Neural cell (in vitro differentiated cells): ENCODE results near the gene LYG1.

ENCODE experiments used
- CTCF ChIP-seq: fragments of 450-650 bp; IDR thresholded peaks from 2 replicates; pipeline ENCODE4 v1.5.1; 2014; ENCODE audit warnings: antibody characterized with exemption, mild to moderate bottlenecking, moderate library complexity; ENCODE audit not compliant: poor library complexity, severe bottlenecking
- EP300 ChIP-seq: fragments of 450-650 bp; conservative IDR thresholded peaks from 2 replicates; pipeline ENCODE4 v1.6.1; 2014; ENCODE audit warnings: antibody characterized with exemption, mild to moderate bottlenecking, moderate library complexity; ENCODE audit not compliant: poor library complexity, severe bottlenecking
- EZH2 ChIP-seq: fragments of 200-600, 300-800 bp; shearing (Covaris generic), sonication (generic); IDR thresholded peaks from 2 replicates; pipeline ENCODE4 v1.6.1; 2014; ENCODE audit warnings: antibody characterized with exemption, low read length, borderline replicate concordance, mild to moderate bottlenecking; ENCODE audit not compliant: insufficient read depth, poor library complexity, severe bottlenecking
- POLR2AphosphoS5 ChIP-seq: IDR thresholded peaks from 2 replicates; pipeline ENCODE4 v1.6.1; 2012
- RAD21 ChIP-seq: fragments of 450-650 bp; conservative IDR thresholded peaks from 2 replicates; pipeline ENCODE4 v1.6.1; 2014; ENCODE audit warnings: antibody characterized with exemption, mild to moderate bottlenecking, moderate library complexity
- REST ChIP-seq: IDR thresholded peaks from 2 replicates; pipeline ENCODE4 v1.6.1; 2012; ENCODE audit warnings: borderline replicate concordance
- SMC3 ChIP-seq: fragments of 450-650 bp; conservative IDR thresholded peaks from 2 replicates; pipeline ENCODE4 v1.6.1; 2014; ENCODE audit warnings: antibody characterized with exemption, mild to moderate bottlenecking, moderate library complexity; ENCODE audit not compliant: poor library complexity
- TAF1 ChIP-seq: IDR thresholded peaks from 2 replicates; pipeline ENCODE4 v1.6.1; 2012; ENCODE audit warnings: low read depth

- no peak for TF ChIP-seq CTCF
- no peak for TF ChIP-seq EP300
- TF ChIP-seq POLR2AphosphoS5 = no peak
- TF ChIP-seq TAF1 = no peak
- no peak for TF ChIP-seq SMC3
- no peak for TF ChIP-seq EZH2
- TF ChIP-seq REST = no peak
- TF ChIP-seq RAD21 = no peak
These were observed 22.2 kb downstream of the LYG1 start for GRCh38 chr2:99278793-99279291.
